ENCODE results near the gene CCDC9. TPM values are rescaled to one million over a fixed set of nuclear protein-coding genes. Genes with fewer than 3 reads are reported as not detected.

CCDC9 gene
- total and polyA plus RNA-seq, 2 of the 13 experiments (the other 11 are each of a cell fraction or from before 2014, with no cell fraction given) = 2.9 to 6.3 TPM

DNA sequence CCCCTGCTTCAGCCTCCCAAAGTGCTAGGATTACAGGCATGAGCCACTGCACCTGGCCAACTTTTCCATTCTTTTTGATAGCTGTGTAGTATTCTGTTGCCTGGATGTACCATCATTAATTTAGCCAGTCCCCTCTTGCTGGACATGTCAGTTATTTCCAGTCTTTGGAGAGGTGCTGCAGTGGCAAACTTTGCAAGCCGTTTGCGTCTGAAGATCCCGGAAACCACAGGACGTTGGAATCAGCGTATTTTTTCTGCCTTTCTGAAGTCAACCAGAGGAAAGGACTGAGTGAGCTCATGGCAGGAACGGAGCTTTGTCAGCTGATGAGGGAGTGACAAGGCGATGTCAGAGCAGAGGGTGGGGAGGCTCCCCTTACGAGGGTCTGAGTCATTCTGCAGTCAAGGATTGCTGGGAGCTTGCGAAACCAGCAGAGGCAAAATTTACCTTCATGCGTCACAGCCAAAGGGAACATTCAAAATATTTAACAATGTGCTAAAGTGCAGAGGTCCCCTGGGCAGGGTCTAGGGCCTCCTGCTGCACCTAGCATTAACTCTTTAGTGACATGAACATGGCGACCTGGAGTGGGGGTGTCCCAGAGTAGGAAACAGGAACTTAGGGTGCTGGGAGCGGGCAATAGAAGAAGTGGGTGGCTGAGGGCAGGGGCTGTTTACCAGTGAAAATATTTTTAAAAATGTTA is 58.9 kb downstream of the CCDC9 start (continued):
- TF ChIP-seq YEATS2 (CRISPR knock-in tag; IDR thresholded peaks at IDR 0.05; ENCODE audit: borderline replicate concordance) (peak; percentile 81; the same call in 1 of the 2 replicates), SOX5 (CRISPR knock-in tag; IDR thresholded peaks at IDR 0.05; ENCODE audit: borderline replicate concordance) (peak; percentile 89; the same call in 1 of the 2 replicates), HNRNPLL (IDR thresholded peaks at IDR 0.05; ENCODE audit: low read depth, low read length, poor library complexity, severe bottlenecking) (no peak), FOSL1 (CRISPR knock-in tag; IDR thresholded peaks at IDR 0.05; ENCODE audit: borderline replicate concordance) (peak; percentile 89), EED (CRISPR knock-in tag; IDR thresholded peaks at IDR 0.05) (no peak), MEIS1 (CRISPR knock-in tag; IDR thresholded peaks at IDR 0.05; ENCODE audit: borderline replicate concordance) (peak; percentile 81; the same call in 1 of the 2 replicates), ZNF18 (CRISPR knock-in tag; IDR thresholded peaks at IDR 0.05; ENCODE audit: insufficient replicate concordance) (peak; percentile 76), TOPORS (CRISPR knock-in tag; IDR thresholded peaks at IDR 0.05) (no peak), JUN (CRISPR knock-in tag; IDR thresholded peaks at IDR 0.05) (peak; percentile 94; the same call in 1 of the 2 replicates), SSRP1 (CRISPR knock-in tag; IDR thresholded peaks at IDR 0.05) (no peak), U2AF2 (IDR thresholded peaks at IDR 0.05; ENCODE audit: low read depth, low read length) (no peak), ZNF598 (CRISPR knock-in tag; IDR thresholded peaks at IDR 0.05; ENCODE audit: borderline replicate concordance) (no peak), ZNF746 (CRISPR knock-in tag; IDR thresholded peaks at IDR 0.05) (peak; percentile 68; the same call in 1 of the 2 replicates), ZNF253 (CRISPR knock-in tag; IDR thresholded peaks at IDR 0.05; ENCODE audit: borderline replicate concordance) (no peak), ZSCAN9 (CRISPR knock-in tag; IDR thresholded peaks at IDR 0.05; ENCODE audit: borderline replicate concordance) (peak; percentile 56; the same call in 1 of the 2 replicates), GLI4 (CRISPR knock-in tag; IDR thresholded peaks at IDR 0.05; ENCODE audit: borderline replicate concordance) (no peak), PHF20 (CRISPR knock-in tag; IDR thresholded peaks at IDR 0.05) (no peak; the same call in 1 of the 2 replicates), ZNF205 (CRISPR knock-in tag; IDR thresholded peaks at IDR 0.05) (no peak), ARHGAP35 (CRISPR knock-in tag; IDR thresholded peaks at IDR 0.05; ENCODE audit: borderline replicate concordance) (no peak), AKAP8 (CRISPR knock-in tag; IDR thresholded peaks at IDR 0.05) (0 out of 2 replicates have a peak, but pooled peaks have one; percentile 28), HMGA1 (CRISPR knock-in tag; conservative IDR thresholded peaks at IDR 0.05) (no peak), ZNF264 (CRISPR knock-in tag; IDR thresholded peaks at IDR 0.05) (peak; percentile 77; the same call in 1 of the 2 replicates), ZNF331 (CRISPR knock-in tag; IDR thresholded peaks at IDR 0.05) (peak; percentile 92), ZSCAN31 (CRISPR knock-in tag; IDR thresholded peaks at IDR 0.05; ENCODE audit: low read depth) (peak; percentile 86; the same call in 1 of the 2 replicates)
- TF ChIP-seq, protein P1, sequence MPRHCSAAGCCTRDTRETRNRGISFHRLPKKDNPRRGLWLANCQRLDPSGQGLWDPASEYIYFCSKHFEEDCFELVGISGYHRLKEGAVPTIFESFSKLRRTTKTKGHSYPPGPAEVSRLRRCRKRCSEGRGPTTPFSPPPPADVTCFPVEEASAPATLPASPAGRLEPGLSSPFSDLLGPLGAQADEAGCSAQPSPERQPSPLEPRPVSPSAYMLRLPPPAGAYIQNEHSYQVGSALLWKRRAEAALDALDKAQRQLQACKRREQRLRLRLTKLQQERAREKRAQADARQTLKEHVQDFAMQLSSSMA (CRISPR knock-in tag; IDR thresholded peaks at IDR 0.05) = no peak
- TF ChIP-seq, protein P2, sequence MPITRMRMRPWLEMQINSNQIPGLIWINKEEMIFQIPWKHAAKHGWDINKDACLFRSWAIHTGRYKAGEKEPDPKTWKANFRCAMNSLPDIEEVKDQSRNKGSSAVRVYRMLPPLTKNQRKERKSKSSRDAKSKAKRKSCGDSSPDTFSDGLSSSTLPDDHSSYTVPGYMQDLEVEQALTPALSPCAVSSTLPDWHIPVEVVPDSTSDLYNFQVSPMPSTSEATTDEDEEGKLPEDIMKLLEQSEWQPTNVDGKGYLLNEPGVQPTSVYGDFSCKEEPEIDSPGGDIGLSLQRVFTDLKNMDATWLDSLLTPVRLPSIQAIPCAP (CRISPR knock-in tag; IDR thresholded peaks at IDR 0.05; ENCODE audit: low read depth) = no peak
